B cell (primary cell): ENCODE results near the gene TUNAR. TPM values are rescaled to one million over a fixed set of nuclear protein-coding genes. Genes with fewer than 3 reads are reported as not detected.

ENCODE experiments used
- ATAC-seq: fragments of 200-7000 bp; cut with Tn5 transposase; one replicate; pipeline ENCODE4 v1.10.0; 2021; ENCODE audit warnings: low read depth, mild to moderate bottlenecking, moderate number of reproducible peaks, moderate library complexity
- CTCF ChIA-PET: fragments of 350-600 bp; sonication (Branson Sonifier 250); formaldehyde crosslinking; loops from one replicate; lab custom pipeline; 2021; ENCODE audit warnings: antibody characterized with exemption, inconsistent platforms; lab: Charles Lee
- POLR2A ChIA-PET: fragments of 350-600 bp; sonication (Branson Sonifier 250); formaldehyde crosslinking; loops from one replicate; lab custom pipeline; 2021; ENCODE audit warnings: antibody characterized with exemption; lab: Charles Lee
- DNase-seq: peaks from one replicate; pipeline ENCODE4 v3.0.0; 2013
- H2AFZ ChIP-seq: 2 replicates; pipeline ENCODE4 v1.6.1; 2012; ENCODE audit warnings: mild to moderate bottlenecking, low read depth, low read length; ENCODE audit not compliant: insufficient read depth, poor library complexity, severe bottlenecking
- H3K27ac ChIP-seq, 2 donors: 1 replicate in 1 of 2; 2 replicates in 1 of 2; pipeline ENCODE4 v1.5.1; 2012 to 2013; ENCODE audit warnings: low read length in 2 of 2, mild to moderate bottlenecking in 2 of 2, moderate library complexity in 1 of 2
- H3K27me3 ChIP-seq, 4 experiments: fragments of 200-600 bp in 1 of 4; sonication (generic) in 1 of 4; replicated peaks in 1 of 4; 1 replicate in 2 of 4; 2 replicates in 2 of 4; pipeline versions ENCODE4 v1.6.1 to v1.7.0; 2013 to 2016; ENCODE audit warnings: low read length in 3 of 4, mild to moderate bottlenecking in 2 of 4, mixed read lengths in 1 of 4, moderate library complexity in 1 of 4; ENCODE audit not compliant: insufficient read depth in 4 of 4, control insufficient read depth in 3 of 4; ENCODE audit errors: control extremely low read depth in 1 of 4
- H3K36me3 ChIP-seq, 2 experiments: replicated peaks in 1 of 2; 1 replicate in 1 of 2; 2 replicates in 1 of 2; pipeline versions ENCODE4 v1.6.1 to v1.7.1; 2013; ENCODE audit warnings: low read length in 1 of 2; ENCODE audit not compliant: insufficient read depth in 2 of 2, control insufficient read depth in 1 of 2; ENCODE audit errors: control extremely low read depth in 1 of 2, extremely low read depth in 1 of 2
- H3K4me1 ChIP-seq, 2 donors: fragments of 200-600 bp in 1 of 2; sonication (generic) in 1 of 2; 1 replicate in 1 of 2; 2 replicates in 1 of 2; pipeline versions ENCODE4 v1.5.1 to v1.6.1; 2013 to 2017; ENCODE audit warnings: low read length in 2 of 2; ENCODE audit not compliant: control insufficient read depth in 2 of 2, insufficient read depth in 2 of 2
- H3K4me2 ChIP-seq: replicated peaks from 2 replicates; pipeline ENCODE3; 2012; ENCODE audit warnings: mild to moderate bottlenecking, low read depth, low read length; ENCODE audit not compliant: poor library complexity, severe bottlenecking
- H3K4me3 ChIP-seq, 5 experiments: fragments of 200-600 bp in 1 of 5; sonication (generic) in 1 of 5; 1 replicate in 3 of 5; 2 replicates in 2 of 5; pipeline versions ENCODE4 v1.5.1 to v1.7.0; 2011 to 2016; ENCODE audit warnings: low read length in 4 of 5, mild to moderate bottlenecking in 4 of 5, low read depth in 2 of 5, control low read depth in 1 of 5, moderate library complexity in 1 of 5; ENCODE audit not compliant: insufficient read depth in 1 of 5; ENCODE audit errors: control extremely low read depth in 1 of 5, extremely low read depth in 1 of 5
- H3K79me2 ChIP-seq: fragments of 200-600 bp; sonication (generic); one replicate; pipeline ENCODE4 v1.6.0; 2016; ENCODE audit warnings: low read length; ENCODE audit not compliant: control insufficient read depth, insufficient read depth
- H3K9ac ChIP-seq: fragments of 200-600 bp; sonication (generic); 2 replicates; pipeline ENCODE4 v1.6.1; 2017; ENCODE audit warnings: mild to moderate bottlenecking, low read length, moderate library complexity
- H3K9me3 ChIP-seq, 3 donors: one replicate each; pipeline versions ENCODE4 v1.6.1 to v1.7.1; 2013; ENCODE audit warnings: low read length in 2 of 3; ENCODE audit not compliant: control insufficient read depth in 2 of 3, insufficient read depth in 1 of 3; ENCODE audit errors: control extremely low read depth in 1 of 3
- H4K20me1 ChIP-seq: 2 replicates; pipeline ENCODE4 v1.6.0; 2012; ENCODE audit warnings: mild to moderate bottlenecking, low read length; ENCODE audit not compliant: insufficient read depth, control insufficient read depth, poor library complexity, severe bottlenecking
- H3K27ac Mint-ChIP-seq: one replicate; pipeline ENCODE4 v1.8.0; 2021; ENCODE audit warnings: mixed read lengths
- H3K27me3 Mint-ChIP-seq: one replicate; pipeline ENCODE4 v1.8.0; 2021; ENCODE audit warnings: mixed read lengths
- H3K4me1 Mint-ChIP-seq: one replicate; pipeline ENCODE4 v1.8.0; 2021; ENCODE audit warnings: mixed read lengths
- H3K4me3 Mint-ChIP-seq: one replicate; pipeline ENCODE4 v1.8.0; 2021; ENCODE audit warnings: mixed read lengths
- H3K9me3 Mint-ChIP-seq: one replicate; pipeline ENCODE4 v1.8.0; 2022; ENCODE audit warnings: mixed read lengths; ENCODE audit not compliant: insufficient read depth
- CTCF ChIP-seq: fragments of 200-600 bp; IDR thresholded peaks from one replicate; pipeline ENCODE4 v1.8.0; 2022; ENCODE audit warnings: antibody characterized with exemption, mild to moderate bottlenecking
- EZH2 ChIP-seq: IDR thresholded peaks from 2 replicates; pipeline ENCODE4 v1.6.1; 2012; ENCODE audit warnings: borderline replicate concordance, low read depth, mild to moderate bottlenecking, moderate library complexity, low read length; ENCODE audit not compliant: insufficient read depth, poor library complexity, severe bottlenecking
- WGBS: methylation state at CpG from one replicate; pipeline ENCODE4 v1.1.5; 2013; ENCODE audit warnings: missing lambda C conversion rate; ENCODE audit not compliant: insufficient coverage; 5-methylcytosine and 5-hydroxymethylcytosine counted together
- intact Hi-C: fragments of 100-400 bp; cut with micrococcal nuclease; formaldehyde crosslinking; loops from one replicate; pipeline ENCODE4 v1.10.0; 2022
- polyA plus RNA-seq: library from polyadenylated mRNA; depleted of rRNA; stranded (reverse); fragments of >200 nt; gene quantifications from 2 replicates; pipeline ENCODE4 v1.2.3, GENCODE V29; 2012
- total RNA-seq, 2 donors: library from RNA; stranded (reverse); fragments of 120-200 nt in 1 of 2; gene quantifications; 1 replicate in 1 of 2; 2 replicates in 1 of 2; pipeline versions ENCODE4 v1.2.3 to v1.2.4, GENCODE V29; 2013 to 2022

The TUNAR gene
- total and polyA plus RNA-seq, 2 donors (not counting 1 experiment from before 2014, with no cell fraction given): 0.48 to 0.81 TPM

- Histone ChIP-seq H3K36me3 (no peaks in the 10 kb centered on the region), H3K4me3 (no peak overlapping the region), H3K27me3 (peaks cover 0 to 12% (median 4%) of the 10 kb centered on the region in 4 experiments), H3K4me2 (no peak overlapping the region), H3K9me3 (peaks cover 0 to 9% (median 0%) of the 10 kb centered on the region in 3 donors), H3K27ac (no peak overlapping the region), H3K9ac (no peak overlapping the region), H4K20me1 (no peaks in the 10 kb centered on the region), H3K79me2 (no peaks in the 10 kb centered on the region), H3K4me1 (no peaks in the 10 kb centered on the region), H2AFZ (no peak overlapping the region)
- ChIA-PET CTCF (interaction anchor here (0.7 to 1.0 kb wide), 2 partner anchors 442 to 1320 kb away, joined by 3 read pairs; no protein-coding TSS in a partner anchor), POLR2A (no interaction called here)
- H3K4me1 Mint-ChIP-seq: no peaks in the 10 kb centered on the region
- peaks cover 29% of the 10 kb centered on the region for H3K27me3 Mint-ChIP-seq
- WGBS: 72% methylated on average over 4 of the region's 6 CpGs
- no peaks in the 10 kb centered on the region for H3K9me3 Mint-ChIP-seq
- no peak for DNase-seq
- H3K27ac Mint-ChIP-seq: no peak overlapping the region
- ATAC-seq: no peak
- no peak for TF ChIP-seq EZH2
- TF ChIP-seq CTCF: no peak
- intact Hi-C loops: no loop called here
- no peak overlapping the region for H3K4me3 Mint-ChIP-seq
These were observed 6.9 kb upstream of the TUNAR start for GRCh38 chr14:95869776-95870175.

- ATAC-seq (no peak), DNase-seq (no peak)
- H3K4me1 ChIP-seq: peaks cover 0 to 4% of the 10 kb centered on the region in 2 donors
- Mint-ChIP-seq H3K27ac (no peak overlapping the region), H3K9me3 (no peaks in the 10 kb centered on the region), H3K4me1 (peaks cover 2% of the 10 kb centered on the region), H3K27me3 (peaks cover 38% of the 10 kb centered on the region), H3K4me3 (no peak overlapping the region)
- no peaks in the 10 kb centered on the region for H4K20me1 ChIP-seq
- no peak overlapping the region for H3K4me3 ChIP-seq
- ChIA-PET POLR2A (no interaction called here), CTCF (interaction anchor here (0.7 to 1.0 kb wide), 2 partner anchors 443 to 1321 kb away, joined by 3 read pairs; no protein-coding TSS in a partner anchor)
- no peak overlapping the region for H2AFZ ChIP-seq
- H3K27ac ChIP-seq: no peak overlapping the region
- H3K9me3 ChIP-seq: peaks cover 0 to 9% (median 0%) of the 10 kb centered on the region in 3 donors
- intact Hi-C loops: no loop called here
- no peaks in the 10 kb centered on the region for H3K36me3 ChIP-seq
- 90% methylated on average over 3 of the region's 7 CpGs for WGBS
- no peaks in the 10 kb centered on the region for H3K79me2 ChIP-seq
- no peak overlapping the region for H3K4me2 ChIP-seq
- no peak overlapping the region for H3K9ac ChIP-seq
- peaks cover 0 to 21% (median 4%) of the 10 kb centered on the region in 4 experiments for H3K27me3 ChIP-seq
- TF ChIP-seq CTCF: no peak
- no peak for TF ChIP-seq EZH2
These were observed 5.9 kb upstream of the TUNAR start for GRCh38 chr14:95870772-95871171.
